ENCODE results near the gene COL19A1. TPM values are rescaled to one million over a fixed set of nuclear protein-coding genes. Genes with fewer than 3 reads are reported as not detected.

COL19A1 gene
- total RNA-seq, 2 donors from 2014 or later = 0.14 to 0.45 TPM

- Histone ChIP-seq H3K4me3 (no peak overlapping the region), H3K27me3 (replicated peaks; ENCODE audit: insufficient read depth) (no peaks in the 10 kb centered on the region), H3K27ac (no peak overlapping the region), H3K36me3 (no peaks in the 10 kb centered on the region), H3K4me1 (replicated peaks) (no peaks in the 10 kb centered on the region), H3K9me3 (no peaks in the 10 kb centered on the region)
- no peak for DNase-seq (ENCODE audit: low spot score)
- TF ChIP-seq CTCF (IDR thresholded peaks at IDR 0.05) = no peak
- WGBS = 70% methylated on average over 7 of the region's 7 CpGs
- intact Hi-C loops (cut with DNase I) = no loop called here
Measured at GRCh38 chr6:70234561-70235236, 368.3 kb downstream of the COL19A1 start.

- Histone ChIP-seq H3K27me3 (replicated peaks; ENCODE audit: insufficient read depth) (no peaks in the 10 kb centered on the region), H3K4me3 (no peak overlapping the region), H3K4me1 (replicated peaks) (no peaks in the 10 kb centered on the region), H3K9me3 (no peaks in the 10 kb centered on the region), H3K27ac (no peak overlapping the region), H3K36me3 (no peaks in the 10 kb centered on the region)
- TF ChIP-seq POLR2AphosphoS5 (IDR thresholded peaks at IDR 0.05) (no peak), POLR2A (IDR thresholded peaks at IDR 0.05) (no peak), CTCF (IDR thresholded peaks at IDR 0.05) (no peak)
- no peak for DNase-seq (ENCODE audit: low spot score)
- WGBS = 31% methylated on average over 3 of the region's 3 CpGs
- intact Hi-C loops (cut with DNase I) = no loop called here
Measured at GRCh38 chr6:70236343-70236742, 370.0 kb downstream of the COL19A1 start.

GRCh38 chr6:70241031-70241430 is 374.7 kb downstream of the COL19A1 start:
- 14% methylated on average over 3 of the region's 3 CpGs for WGBS
- Histone ChIP-seq H3K27ac (no peak overlapping the region), H3K9me3 (no peaks in the 10 kb centered on the region), H3K27me3 (replicated peaks; ENCODE audit: insufficient read depth) (no peaks in the 10 kb centered on the region), H3K36me3 (no peaks in the 10 kb centered on the region), H3K4me3 (no peak overlapping the region), H3K4me1 (replicated peaks) (no peaks in the 10 kb centered on the region)
- TF ChIP-seq POLR2AphosphoS5 (IDR thresholded peaks at IDR 0.05) = peak; percentile 70
- no peak for TF ChIP-seq CTCF (IDR thresholded peaks at IDR 0.05)
- peak; percentile 70 for DNase-seq (ENCODE audit: low spot score)
- intact Hi-C loops (cut with DNase I) = no loop called here

GRCh38 chr6:70241991-70242420 is 375.6 kb downstream of the COL19A1 start:
- intact Hi-C loops (cut with DNase I) = no loop called here
- Histone ChIP-seq H3K36me3 (no peaks in the 10 kb centered on the region), H3K9me3 (no peaks in the 10 kb centered on the region), H3K4me3 (no peak overlapping the region), H3K27me3 (replicated peaks; ENCODE audit: insufficient read depth) (no peaks in the 10 kb centered on the region), H3K4me1 (replicated peaks) (no peaks in the 10 kb centered on the region), H3K27ac (no peak overlapping the region)
- TF ChIP-seq POLR2A (IDR thresholded peaks at IDR 0.05) = no peak
- TF ChIP-seq CTCF (IDR thresholded peaks at IDR 0.05) = no peak
- TF ChIP-seq POLR2AphosphoS5 (IDR thresholded peaks at IDR 0.05) = no peak
- no peak for DNase-seq (ENCODE audit: low spot score)
- 67% methylated on average over 7 of the region's 7 CpGs for WGBS

GRCh38 chr6:70246118-70246517 is 379.8 kb downstream of the COL19A1 start:
- Histone ChIP-seq H3K27ac (no peak overlapping the region), H3K4me1 (replicated peaks) (no peaks in the 10 kb centered on the region), H3K36me3 (no peaks in the 10 kb centered on the region), H3K4me3 (no peak overlapping the region), H3K9me3 (no peaks in the 10 kb centered on the region), H3K27me3 (replicated peaks; ENCODE audit: insufficient read depth) (no peaks in the 10 kb centered on the region)
- no peak for DNase-seq (ENCODE audit: low spot score)
- intact Hi-C loops (cut with DNase I) = no loop called here
- no peak for TF ChIP-seq POLR2A (IDR thresholded peaks at IDR 0.05)
- no peak for TF ChIP-seq CTCF (IDR thresholded peaks at IDR 0.05)
- no peak for TF ChIP-seq POLR2AphosphoS5 (IDR thresholded peaks at IDR 0.05)
- WGBS = 91% methylated on average over 7 of the region's 7 CpGs

Data from prostate gland (tissue), 2 donors.